OCI-M2 (cell line): Measurements from ENCODE around the gene XAGE2.

Experiments
- DNase-seq: peaks from one replicate; lab custom pipeline; 2025; ENCODE audit not compliant: unreplicated experiment; lab: John Stamatoyannopoulos, UW

XAGE2 gene

DNA sequence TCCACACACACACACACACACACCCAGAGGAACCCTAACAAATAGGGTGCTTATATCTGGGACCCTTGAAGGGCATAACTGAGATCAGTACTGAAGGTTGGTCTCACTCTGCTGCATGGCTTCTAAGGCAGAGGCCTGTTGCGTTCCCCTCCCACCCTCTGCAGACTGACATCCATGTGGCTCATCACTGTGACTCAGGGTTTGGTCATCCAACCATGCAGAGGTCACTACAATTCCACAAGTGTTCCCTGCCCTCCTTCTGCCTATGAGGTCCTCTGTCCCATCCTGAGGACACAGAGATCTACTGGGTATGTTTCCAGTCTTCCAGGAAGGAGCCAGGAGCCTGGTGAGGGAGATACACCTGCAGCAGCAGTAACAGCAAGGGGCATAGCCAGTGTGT, 55.8 kb downstream of the XAGE2 start:
- DNase-seq, result no peak
